Hepatocyte (in vitro differentiated cells): ENCODE measurements around the gene SYT3. TPM values are rescaled to one million over a fixed set of nuclear protein-coding genes. Genes with fewer than 3 reads are reported as not detected.

Experiments used
- DNase-seq: peaks from one replicate; pipeline ENCODE4 v3.0.0-alpha.2; 2016; ENCODE audit warnings: low spot score
- H2AFZ ChIP-seq: fragments of 200-600 bp; sonication (generic); 2 replicates; pipeline ENCODE4 v1.6.0; 2016; ENCODE audit warnings: antibody characterized with exemption, mild to moderate bottlenecking
- H3K27ac ChIP-seq: fragments of 200-600 bp; sonication (generic); 2 replicates; pipeline ENCODE4 v1.5.1; 2016; ENCODE audit warnings: mild to moderate bottlenecking
- H3K27me3 ChIP-seq: fragments of 200-600 bp; sonication (generic); 2 replicates; pipeline ENCODE4 v1.6.1; 2016
- H3K36me3 ChIP-seq: fragments of 200-600 bp; sonication (generic); replicated peaks from 2 replicates; pipeline ENCODE4 v1.5.1; 2016; ENCODE audit warnings: low read depth; ENCODE audit not compliant: insufficient read depth
- H3K4me1 ChIP-seq: fragments of 200-600 bp; sonication (generic); 2 replicates; pipeline ENCODE4 v1.5.1; 2016; ENCODE audit warnings: mild to moderate bottlenecking, moderate library complexity; ENCODE audit not compliant: insufficient read depth
- H3K4me2 ChIP-seq: fragments of 200-600 bp; sonication (generic); 2 replicates; pipeline ENCODE4 v1.6.0; 2016
- H3K4me3 ChIP-seq: fragments of 200-600 bp; sonication (generic); 2 replicates; pipeline ENCODE4 v1.5.1; 2016; ENCODE audit warnings: mild to moderate bottlenecking
- H3K79me2 ChIP-seq: fragments of 200-600 bp; sonication (generic); 2 replicates; pipeline ENCODE4 v1.6.0; 2017; ENCODE audit warnings: mild to moderate bottlenecking
- H3K9me2 ChIP-seq: fragments of 200-600 bp; sonication (generic); replicated peaks from 2 replicates; pipeline ENCODE4 v1.6.0; 2017; ENCODE audit warnings: mild to moderate bottlenecking; ENCODE audit not compliant: insufficient read depth
- H3K9me3 ChIP-seq: fragments of 200-600 bp; sonication (generic); 2 replicates; pipeline ENCODE4 v1.5.1; 2016; ENCODE audit warnings: low read depth, mild to moderate bottlenecking
- H4K20me1 ChIP-seq: fragments of 200-600 bp; sonication (generic); 2 replicates; pipeline ENCODE4 v1.6.0; 2016; ENCODE audit warnings: mild to moderate bottlenecking; ENCODE audit not compliant: insufficient read depth, poor library complexity, severe bottlenecking
- CTCF ChIP-seq: fragments of 200-600 bp; sonication (generic); IDR thresholded peaks from 2 replicates; pipeline ENCODE4 v1.5.1; 2016; ENCODE audit warnings: antibody characterized with exemption, mild to moderate bottlenecking; ENCODE audit not compliant: poor library complexity
- EZH2 ChIP-seq: fragments of 200-600 bp; sonication (generic); IDR thresholded peaks from 2 replicates; pipeline ENCODE4 v1.6.1; 2016; ENCODE audit warnings: antibody characterized with exemption, mild to moderate bottlenecking, borderline replicate concordance
- EZH2phosphoT487 ChIP-seq: fragments of 200-600 bp; sonication (generic); IDR thresholded peaks from one replicate; pipeline ENCODE4 v1.6.1; 2018; ENCODE audit warnings: antibody characterized with exemption, mild to moderate bottlenecking, low read depth, moderate library complexity; ENCODE audit not compliant: unreplicated experiment, severe bottlenecking
- WGBS: methylation state at CpG from one replicate; pipeline ENCODE4 v1.1.6; 2016; ENCODE audit warnings: low lambda C conversion rate; ENCODE audit errors: missing lambda C conversion rate; 5-methylcytosine and 5-hydroxymethylcytosine counted together
- polyA plus RNA-seq: library from polyadenylated mRNA; unstranded; fragments of >200 nt; fragmentation: Nextera tagmentation; extraction: Ambion mirVana; gene quantifications from 2 replicates; pipeline ENCODE4 v1.2.1, GENCODE V29; 2016
- total RNA-seq: library from RNA; depleted of rRNA; stranded (reverse); fragments of >200 nt; gene quantifications from 2 replicates; pipeline ENCODE4 v1.2.3, GENCODE V29; 2014

The SYT3 gene
- total and polyA plus RNA-seq, 2 experiments from 2014 or later = 1.5 to 2.2 TPM

DNA sequence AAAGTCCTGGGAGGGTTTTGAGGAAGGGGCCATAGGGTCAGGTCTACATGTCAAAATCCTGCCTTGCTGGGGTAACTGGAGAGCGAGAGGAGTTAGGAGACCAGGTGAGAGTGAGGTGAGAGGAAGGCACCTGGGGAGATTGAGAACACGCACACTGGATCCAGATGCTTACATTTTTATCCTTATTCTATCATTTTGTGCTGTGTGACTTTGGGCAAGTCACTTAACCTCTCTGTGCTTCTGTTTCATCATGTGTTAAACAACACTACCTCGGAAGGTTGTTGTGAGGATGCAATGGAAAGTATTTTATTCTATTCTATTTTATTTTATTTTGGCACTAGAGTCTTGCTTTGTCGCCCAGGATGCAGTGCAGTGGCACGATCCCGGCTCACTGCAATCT is 13.0 kb upstream of the SYT3 start:
- no peaks in the 10 kb centered on the region for H3K4me1 ChIP-seq
- H4K20me1 ChIP-seq = no peaks in the 10 kb centered on the region
- no peaks in the 10 kb centered on the region for H3K9me3 ChIP-seq
- TF ChIP-seq EZH2phosphoT487 (no peak), EZH2 (no peak), CTCF (no peak)
- no peaks in the 10 kb centered on the region for H3K27me3 ChIP-seq
- WGBS = 84% methylated on average over 6 of the region's 6 CpGs
- H3K79me2 ChIP-seq = no peaks in the 10 kb centered on the region
- H3K27ac ChIP-seq = no peak overlapping the region
- no peak overlapping the region for H2AFZ ChIP-seq
- H3K36me3 ChIP-seq = no peaks in the 10 kb centered on the region
- no peak overlapping the region for H3K4me3 ChIP-seq
- DNase-seq = no peak
- no peaks in the 10 kb centered on the region for H3K9me2 ChIP-seq
- H3K4me2 ChIP-seq = no peak overlapping the region

DNA sequence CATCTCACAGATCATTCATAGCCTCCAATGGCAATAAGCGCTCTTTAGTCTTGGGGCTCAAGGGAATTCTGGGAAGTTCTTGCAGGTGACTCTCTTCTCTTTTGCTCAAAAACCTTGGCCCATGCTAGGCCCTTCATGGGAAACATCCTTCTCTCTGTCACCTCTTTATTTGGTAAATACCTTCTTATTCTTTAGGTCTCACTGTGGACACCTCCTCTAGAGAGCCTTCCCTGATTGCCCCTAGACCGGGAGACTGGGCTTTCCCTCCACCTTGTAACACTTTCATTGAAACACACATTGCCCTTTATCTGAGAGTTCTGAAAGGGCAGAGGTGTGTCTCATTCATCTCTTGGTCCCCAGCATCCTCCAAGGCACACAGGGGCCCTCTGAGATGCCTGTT is 11.5 kb upstream of the SYT3 start:
- Histone ChIP-seq H3K27me3 (no peaks in the 10 kb centered on the region), H3K4me1 (no peaks in the 10 kb centered on the region), H3K9me3 (no peaks in the 10 kb centered on the region), H4K20me1 (no peaks in the 10 kb centered on the region), H3K36me3 (no peaks in the 10 kb centered on the region), H2AFZ (no peak overlapping the region), H3K79me2 (no peaks in the 10 kb centered on the region), H3K9me2 (no peaks in the 10 kb centered on the region), H3K27ac (no peak overlapping the region), H3K4me2 (no peak overlapping the region), H3K4me3 (no peak overlapping the region)
- TF ChIP-seq CTCF (no peak), EZH2phosphoT487 (no peak), EZH2 (no peak)
- no peak for DNase-seq
- WGBS = 85% methylated on average over 2 of the region's 2 CpGs

- Histone ChIP-seq H3K4me2 (no peak within 1 kb of the TSS), H2AFZ (no peak within 1 kb of the TSS), H3K4me3 (no peak within 1 kb of the TSS), H3K27ac (no peak within 1 kb of the TSS), H3K27me3 (peaks cover 13% of the 10 kb centered on the region), H3K79me2 (no peaks in the 10 kb centered on the region), H3K9me3 (no peaks in the 10 kb centered on the region), H3K9me2 (no peaks in the 10 kb centered on the region), H3K36me3 (no peaks in the 10 kb centered on the region), H4K20me1 (no peaks in the 10 kb centered on the region), H3K4me1 (no peaks in the 10 kb centered on the region)
- 40% methylated on average over 7 of the region's 7 CpGs for WGBS
- no peak for DNase-seq
- TF ChIP-seq EZH2phosphoT487 (no peak), CTCF (no peak), EZH2 (no peak)
Measured at GRCh38 chr19:50649433-50650391, 10.0 kb upstream of the SYT3 start, which contains the start of gene C19orf81. Gene C19orf81, plus strand, starts transcription at chr19:50649445. Its CDS starts 0 bp downstream, at chr19:50649445.
